Fibroblast of lung (primary cell): ENCODE data around the gene C2orf49.

Experiments
- EZH2 ChIP-seq: IDR thresholded peaks from 2 replicates; pipeline ENCODE4 v1.5.1; 2012; ENCODE audit warnings: low read length, control low read depth, mild to moderate bottlenecking; ENCODE audit errors: missing control alignments
- TF ChIP-seq, protein P1 (sequence below), 2 donors: IDR thresholded peaks in 1 of 2; conservative IDR thresholded peaks in 1 of 2; 1 replicate in 1 of 2; 2 replicates in 1 of 2; pipeline ENCODE4 v1.5.1; 2011 to 2012; ENCODE audit warnings: low read length in 2 of 2, control low read depth in 1 of 2, inconsistent platforms in 1 of 2, low read depth in 1 of 2, mild to moderate bottlenecking in 1 of 2

DNA sequence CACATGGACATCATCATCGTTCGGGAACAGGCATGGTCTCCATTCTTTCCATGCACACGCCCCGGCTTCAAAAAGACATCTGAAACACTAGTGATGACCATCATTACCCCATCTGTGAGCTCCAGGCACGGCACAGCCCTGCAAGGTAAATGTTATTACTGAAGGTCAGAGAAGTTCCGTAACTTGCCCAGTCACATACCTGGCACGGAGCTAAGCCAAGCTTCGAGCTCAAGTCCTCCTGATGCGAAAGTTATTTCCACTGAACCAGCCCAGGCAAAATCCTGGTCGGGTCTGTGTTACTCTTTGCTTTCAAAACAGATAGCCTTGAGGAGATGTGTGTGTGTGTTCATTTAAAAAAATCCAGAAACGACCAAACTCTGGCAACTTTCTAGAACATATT is 38.7 kb downstream of the C2orf49 start:
- TF ChIP-seq EZH2, result no peak
- TF ChIP-seq, protein P1, sequence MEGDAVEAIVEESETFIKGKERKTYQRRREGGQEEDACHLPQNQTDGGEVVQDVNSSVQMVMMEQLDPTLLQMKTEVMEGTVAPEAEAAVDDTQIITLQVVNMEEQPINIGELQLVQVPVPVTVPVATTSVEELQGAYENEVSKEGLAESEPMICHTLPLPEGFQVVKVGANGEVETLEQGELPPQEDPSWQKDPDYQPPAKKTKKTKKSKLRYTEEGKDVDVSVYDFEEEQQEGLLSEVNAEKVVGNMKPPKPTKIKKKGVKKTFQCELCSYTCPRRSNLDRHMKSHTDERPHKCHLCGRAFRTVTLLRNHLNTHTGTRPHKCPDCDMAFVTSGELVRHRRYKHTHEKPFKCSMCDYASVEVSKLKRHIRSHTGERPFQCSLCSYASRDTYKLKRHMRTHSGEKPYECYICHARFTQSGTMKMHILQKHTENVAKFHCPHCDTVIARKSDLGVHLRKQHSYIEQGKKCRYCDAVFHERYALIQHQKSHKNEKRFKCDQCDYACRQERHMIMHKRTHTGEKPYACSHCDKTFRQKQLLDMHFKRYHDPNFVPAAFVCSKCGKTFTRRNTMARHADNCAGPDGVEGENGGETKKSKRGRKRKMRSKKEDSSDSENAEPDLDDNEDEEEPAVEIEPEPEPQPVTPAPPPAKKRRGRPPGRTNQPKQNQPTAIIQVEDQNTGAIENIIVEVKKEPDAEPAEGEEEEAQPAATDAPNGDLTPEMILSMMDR (conservative IDR thresholded peaks at IDR 0.05 in 1 of 2, IDR thresholded peaks at IDR 0.05 in 1 of 2; ENCODE audit: low read depth in 1 of 2, low read length in 2 of 2), result no peak
